HepG2 (cell line): ENCODE data around the gene ENTPD7. TPM values are rescaled to one million over a fixed set of nuclear protein-coding genes. Genes with fewer than 3 reads are reported as not detected.

Experiments
- CEBPZ ChIP-seq: IDR thresholded peaks from 2 replicates; pipeline ENCODE4 v1.6.1; 2012; ENCODE audit warnings: low read length, improper control_type of control experiment
- ISX ChIP-seq: sonication (generic); formaldehyde crosslinking; conservative IDR thresholded peaks from 2 replicates; pipeline ENCODE4 v1.5.0; 2020; ENCODE audit warnings: missing genetic modification reagents
- SKIL ChIP-seq: sonication (generic); formaldehyde crosslinking; IDR thresholded peaks from 2 replicates; pipeline ENCODE4 v1.8.0; 2022; ENCODE audit warnings: missing genetic modification reagents, mild to moderate bottlenecking, moderate library complexity, borderline replicate concordance
- SYNCRIP ChIP-seq: fragments of 200-400 bp; formaldehyde crosslinking; IDR thresholded peaks from 2 replicates; pipeline ENCODE4 v1.6.1; 2018; ENCODE audit warnings: mild to moderate bottlenecking, low read depth, low read length; ENCODE audit not compliant: insufficient read depth
- ZNF235 ChIP-seq: sonication (generic); formaldehyde crosslinking; IDR thresholded peaks from 2 replicates; pipeline ENCODE4 v1.8.1; 2023; ENCODE audit warnings: mild to moderate bottlenecking, missing genetic modification reagents, borderline replicate concordance
- ZNF326 ChIP-seq: sonication (generic); formaldehyde crosslinking; IDR thresholded peaks from 2 replicates; pipeline ENCODE4 v1.4.0; 2020; ENCODE audit warnings: missing genetic modification reagents, borderline replicate concordance
- polyA plus RNA-seq, 8 experiments: library from polyadenylated mRNA; depleted of rRNA in 3 of 8; stranded (reverse) in 7 of 8; unstranded in 1 of 8; fragments of >200 nt; fragmentation: Illumina TruSeq in 4 of 8; extraction: Trizol in 4 of 8; gene quantifications; 2 replicates each; pipeline versions ENCODE4 v1.2.1 to v1.2.3, GENCODE V29; 2011 to 2016; ENCODE audit warnings: low read depth in 4 of 8, missing spikeins in 1 of 8, mixed read lengths in 1 of 8; ENCODE audit not compliant: insufficient read depth in 1 of 8
- total RNA-seq, 5 experiments: library from RNA; depleted of rRNA; stranded (reverse); fragments of >200 nt; fragmentation: Illumina TruSeq; extraction: Trizol; gene quantifications; 2 replicates each; pipeline ENCODE4 v1.2.3, GENCODE V29; 2016; ENCODE audit warnings: low read depth in 1 of 5
- TF ChIP-seq, protein P1 (sequence below): sonication (generic); formaldehyde crosslinking; conservative IDR thresholded peaks from 2 replicates; pipeline ENCODE4 v1.4.0; 2020; ENCODE audit warnings: missing genetic modification reagents
- TF ChIP-seq, protein P2 (sequence below): sonication (generic); formaldehyde crosslinking; IDR thresholded peaks from 2 replicates; pipeline ENCODE4 v1.4.0; 2020; ENCODE audit warnings: missing genetic modification reagents
- TF ChIP-seq, protein P3 (sequence below): sonication (generic); formaldehyde crosslinking; conservative IDR thresholded peaks from 2 replicates; pipeline ENCODE4 v1.5.0; 2020; ENCODE audit warnings: missing genetic modification reagents
- TF ChIP-seq, protein P4 (sequence below): sonication (generic); formaldehyde crosslinking; IDR thresholded peaks from 2 replicates; pipeline ENCODE4 v1.5.0; 2020; ENCODE audit warnings: mild to moderate bottlenecking, missing genetic modification reagents, borderline replicate concordance

ENTPD7 gene
- total and polyA plus RNA-seq, 2 of the 13 experiments (the other 11 are each of a cell fraction or from before 2014, with no cell fraction given): 7.6 to 36.5 TPM

DNA sequence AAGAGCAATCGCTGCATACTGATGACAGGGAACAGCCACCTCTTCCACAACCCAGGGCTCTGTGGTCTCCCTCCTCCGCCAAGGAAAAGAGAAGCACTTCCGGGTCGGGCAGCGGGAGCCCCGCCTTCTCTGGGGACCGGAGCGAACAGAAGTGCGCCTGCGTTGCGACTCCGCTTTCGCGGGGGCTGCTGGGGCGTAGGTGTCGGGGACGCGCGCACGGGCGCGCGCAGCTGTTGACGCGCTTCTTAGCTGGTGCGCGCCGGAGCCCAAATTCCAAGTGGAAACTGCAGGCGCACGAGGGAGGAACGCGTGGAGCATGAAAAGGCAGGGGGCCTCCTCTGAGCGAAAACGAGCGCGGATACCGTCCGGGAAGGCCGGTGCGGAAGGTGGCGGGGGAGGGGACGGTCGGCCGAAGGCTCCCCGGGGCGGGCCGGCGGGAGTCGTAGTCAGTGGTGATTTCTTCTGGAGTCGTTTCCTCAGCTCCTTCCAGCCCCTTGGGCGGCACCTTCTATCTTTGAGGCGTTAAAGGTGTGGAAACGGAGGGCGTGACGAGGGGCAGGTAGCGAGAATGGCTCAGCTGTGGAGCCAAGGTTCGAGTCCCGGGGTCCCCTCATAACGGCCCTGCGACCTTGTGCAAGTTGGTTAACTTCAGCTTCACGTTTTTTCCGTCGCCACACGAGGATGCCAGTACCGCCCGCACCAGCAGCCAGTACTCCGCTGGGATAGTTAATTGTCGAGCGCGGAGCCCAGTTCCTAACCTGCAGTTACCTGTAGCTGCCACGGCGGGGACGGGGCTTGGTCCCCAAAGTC is 72.9 kb downstream of the ENTPD7 start, which contains the start of the genes COX15 and CUTC (continued):
- no peak for TF ChIP-seq CEBPZ
- TF ChIP-seq SKIL (CRISPR knock-in tag): 0 out of 2 replicates have a peak, but pooled peaks have one; percentile 20
- no peak for TF ChIP-seq ZNF326 (CRISPR knock-in tag)
- 0 out of 2 replicates have a peak, but pooled peaks have one; percentile 44 for TF ChIP-seq ZNF235
- TF ChIP-seq, protein P1, sequence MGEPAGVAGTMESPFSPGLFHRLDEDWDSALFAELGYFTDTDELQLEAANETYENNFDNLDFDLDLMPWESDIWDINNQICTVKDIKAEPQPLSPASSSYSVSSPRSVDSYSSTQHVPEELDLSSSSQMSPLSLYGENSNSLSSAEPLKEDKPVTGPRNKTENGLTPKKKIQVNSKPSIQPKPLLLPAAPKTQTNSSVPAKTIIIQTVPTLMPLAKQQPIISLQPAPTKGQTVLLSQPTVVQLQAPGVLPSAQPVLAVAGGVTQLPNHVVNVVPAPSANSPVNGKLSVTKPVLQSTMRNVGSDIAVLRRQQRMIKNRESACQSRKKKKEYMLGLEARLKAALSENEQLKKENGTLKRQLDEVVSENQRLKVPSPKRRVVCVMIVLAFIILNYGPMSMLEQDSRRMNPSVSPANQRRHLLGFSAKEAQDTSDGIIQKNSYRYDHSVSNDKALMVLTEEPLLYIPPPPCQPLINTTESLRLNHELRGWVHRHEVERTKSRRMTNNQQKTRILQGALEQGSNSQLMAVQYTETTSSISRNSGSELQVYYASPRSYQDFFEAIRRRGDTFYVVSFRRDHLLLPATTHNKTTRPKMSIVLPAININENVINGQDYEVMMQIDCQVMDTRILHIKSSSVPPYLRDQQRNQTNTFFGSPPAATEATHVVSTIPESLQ (CRISPR knock-in tag): 0 out of 2 replicates have a peak, but pooled peaks have one; percentile 38
- TF ChIP-seq, protein P2, sequence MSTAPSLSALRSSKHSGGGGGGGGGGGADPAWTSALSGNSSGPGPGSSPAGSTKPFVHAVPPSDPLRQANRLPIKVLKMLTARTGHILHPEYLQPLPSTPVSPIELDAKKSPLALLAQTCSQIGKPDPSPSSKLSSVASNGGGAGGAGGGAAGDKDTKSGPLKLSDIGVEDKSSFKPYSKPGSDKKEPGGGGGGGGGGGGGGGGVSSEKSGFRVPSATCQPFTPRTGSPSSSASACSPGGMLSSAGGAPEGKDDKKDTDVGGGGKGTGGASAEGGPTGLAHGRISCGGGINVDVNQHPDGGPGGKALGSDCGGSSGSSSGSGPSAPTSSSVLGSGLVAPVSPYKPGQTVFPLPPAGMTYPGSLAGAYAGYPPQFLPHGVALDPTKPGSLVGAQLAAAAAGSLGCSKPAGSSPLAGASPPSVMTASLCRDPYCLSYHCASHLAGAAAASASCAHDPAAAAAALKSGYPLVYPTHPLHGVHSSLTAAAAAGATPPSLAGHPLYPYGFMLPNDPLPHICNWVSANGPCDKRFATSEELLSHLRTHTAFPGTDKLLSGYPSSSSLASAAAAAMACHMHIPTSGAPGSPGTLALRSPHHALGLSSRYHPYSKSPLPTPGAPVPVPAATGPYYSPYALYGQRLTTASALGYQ (CRISPR knock-in tag): peak; percentile 52; the same call in 1 of the 2 replicates
- TF ChIP-seq, protein P3, sequence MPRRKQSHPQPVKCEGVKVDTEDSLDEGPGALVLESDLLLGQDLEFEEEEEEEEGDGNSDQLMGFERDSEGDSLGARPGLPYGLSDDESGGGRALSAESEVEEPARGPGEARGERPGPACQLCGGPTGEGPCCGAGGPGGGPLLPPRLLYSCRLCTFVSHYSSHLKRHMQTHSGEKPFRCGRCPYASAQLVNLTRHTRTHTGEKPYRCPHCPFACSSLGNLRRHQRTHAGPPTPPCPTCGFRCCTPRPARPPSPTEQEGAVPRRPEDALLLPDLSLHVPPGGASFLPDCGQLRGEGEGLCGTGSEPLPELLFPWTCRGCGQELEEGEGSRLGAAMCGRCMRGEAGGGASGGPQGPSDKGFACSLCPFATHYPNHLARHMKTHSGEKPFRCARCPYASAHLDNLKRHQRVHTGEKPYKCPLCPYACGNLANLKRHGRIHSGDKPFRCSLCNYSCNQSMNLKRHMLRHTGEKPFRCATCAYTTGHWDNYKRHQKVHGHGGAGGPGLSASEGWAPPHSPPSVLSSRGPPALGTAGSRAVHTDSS (CRISPR knock-in tag): no peak
- no peak for TF ChIP-seq SYNCRIP
- TF ChIP-seq, protein P4, sequence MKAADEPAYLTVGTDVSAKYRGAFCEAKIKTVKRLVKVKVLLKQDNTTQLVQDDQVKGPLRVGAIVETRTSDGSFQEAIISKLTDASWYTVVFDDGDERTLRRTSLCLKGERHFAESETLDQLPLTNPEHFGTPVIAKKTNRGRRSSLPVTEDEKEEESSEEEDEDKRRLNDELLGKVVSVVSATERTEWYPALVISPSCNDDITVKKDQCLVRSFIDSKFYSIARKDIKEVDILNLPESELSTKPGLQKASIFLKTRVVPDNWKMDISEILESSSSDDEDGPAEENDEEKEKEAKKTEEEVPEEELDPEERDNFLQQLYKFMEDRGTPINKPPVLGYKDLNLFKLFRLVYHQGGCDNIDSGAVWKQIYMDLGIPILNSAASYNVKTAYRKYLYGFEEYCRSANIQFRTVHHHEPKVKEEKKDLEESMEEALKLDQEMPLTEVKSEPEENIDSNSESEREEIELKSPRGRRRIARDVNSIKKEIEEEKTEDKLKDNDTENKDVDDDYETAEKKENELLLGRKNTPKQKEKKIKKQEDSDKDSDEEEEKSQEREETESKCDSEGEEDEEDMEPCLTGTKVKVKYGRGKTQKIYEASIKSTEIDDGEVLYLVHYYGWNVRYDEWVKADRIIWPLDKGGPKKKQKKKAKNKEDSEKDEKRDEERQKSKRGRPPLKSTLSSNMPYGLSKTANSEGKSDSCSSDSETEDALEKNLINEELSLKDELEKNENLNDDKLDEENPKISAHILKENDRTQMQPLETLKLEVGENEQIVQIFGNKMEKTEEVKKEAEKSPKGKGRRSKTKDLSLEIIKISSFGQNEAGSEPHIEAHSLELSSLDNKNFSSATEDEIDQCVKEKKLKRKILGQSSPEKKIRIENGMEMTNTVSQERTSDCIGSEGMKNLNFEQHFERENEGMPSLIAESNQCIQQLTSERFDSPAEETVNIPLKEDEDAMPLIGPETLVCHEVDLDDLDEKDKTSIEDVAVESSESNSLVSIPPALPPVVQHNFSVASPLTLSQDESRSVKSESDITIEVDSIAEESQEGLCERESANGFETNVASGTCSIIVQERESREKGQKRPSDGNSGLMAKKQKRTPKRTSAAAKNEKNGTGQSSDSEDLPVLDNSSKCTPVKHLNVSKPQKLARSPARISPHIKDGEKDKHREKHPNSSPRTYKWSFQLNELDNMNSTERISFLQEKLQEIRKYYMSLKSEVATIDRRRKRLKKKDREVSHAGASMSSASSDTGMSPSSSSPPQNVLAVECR (CRISPR knock-in tag): peak; percentile 85
- TF ChIP-seq ISX (CRISPR knock-in tag): no peak
